HepG2 (cell line): ENCODE results near the gene COL26A1. TPM values are rescaled to one million over a fixed set of nuclear protein-coding genes. Genes with fewer than 3 reads are reported as not detected.

Experiments used
- DMAP1 ChIP-seq: IDR thresholded peaks from 2 replicates; pipeline ENCODE4 v1.6.1; 2016
- FOXA3 ChIP-seq: IDR thresholded peaks from 2 replicates; pipeline ENCODE4 v1.6.1; 2016; ENCODE audit warnings: missing genetic modification reagents, missing compliant biosample characterization
- HDAC1 ChIP-seq: sonication (generic); formaldehyde crosslinking; IDR thresholded peaks from 2 replicates; pipeline ENCODE4 v1.5.1; 2020; ENCODE audit warnings: mild to moderate bottlenecking, missing genetic modification reagents
- HOXD1 ChIP-seq: sonication (generic); formaldehyde crosslinking; IDR thresholded peaks from 2 replicates; pipeline ENCODE4 v1.5.0; 2020; ENCODE audit warnings: missing genetic modification reagents
- LCORL ChIP-seq, 2 experiments: fragments of 450-650 bp in 1 of 2; sonication (generic) in 1 of 2; formaldehyde crosslinking in 1 of 2; IDR thresholded peaks; 2 replicates each; pipeline versions ENCODE4 v1.5.0 to v1.6.1; 2017 to 2020; ENCODE audit warnings: antibody characterized with exemption in 1 of 2, missing genetic modification reagents in 1 of 2
- RFXAP ChIP-seq: sonication (generic); formaldehyde crosslinking; IDR thresholded peaks from 2 replicates; pipeline ENCODE4 v1.4.0; 2020; ENCODE audit warnings: missing genetic modification reagents, borderline replicate concordance
- TCF12 ChIP-seq, 2 experiments: fragments of 450-650 bp in 1 of 2; sonication (generic) in 1 of 2; formaldehyde crosslinking in 1 of 2; IDR thresholded peaks; 2 replicates each; pipeline versions ENCODE4 v1.6.1 to v1.8.0; 2017 to 2022; ENCODE audit warnings: antibody characterized with exemption in 1 of 2, mild to moderate bottlenecking in 1 of 2, missing genetic modification reagents in 1 of 2, moderate library complexity in 1 of 2
- ZNF556 ChIP-seq: sonication (generic); formaldehyde crosslinking; IDR thresholded peaks from 2 replicates; pipeline ENCODE4 v1.4.0; 2020; ENCODE audit warnings: mild to moderate bottlenecking, missing genetic modification reagents, borderline replicate concordance
- ZNF589 ChIP-seq: sonication (generic); formaldehyde crosslinking; conservative IDR thresholded peaks from 2 replicates; pipeline ENCODE4 v1.8.0; 2022; ENCODE audit warnings: mild to moderate bottlenecking, moderate library complexity, missing genetic modification reagents
- ZNF839 ChIP-seq: sonication (generic); formaldehyde crosslinking; IDR thresholded peaks from 2 replicates; pipeline ENCODE4 v1.4.0; 2020; ENCODE audit warnings: missing genetic modification reagents, mild to moderate bottlenecking, borderline replicate concordance
- polyA plus RNA-seq, 8 experiments: library from polyadenylated mRNA; depleted of rRNA in 3 of 8; stranded (reverse) in 7 of 8; unstranded in 1 of 8; fragments of >200 nt; fragmentation: Illumina TruSeq in 4 of 8; extraction: Trizol in 4 of 8; gene quantifications; 2 replicates each; pipeline versions ENCODE4 v1.2.1 to v1.2.3, GENCODE V29; 2011 to 2016; ENCODE audit warnings: low read depth in 4 of 8, missing spikeins in 1 of 8, mixed read lengths in 1 of 8; ENCODE audit not compliant: insufficient read depth in 1 of 8
- total RNA-seq, 5 experiments: library from RNA; depleted of rRNA; stranded (reverse); fragments of >200 nt; fragmentation: Illumina TruSeq; extraction: Trizol; gene quantifications; 2 replicates each; pipeline ENCODE4 v1.2.3, GENCODE V29; 2016; ENCODE audit warnings: low read depth in 1 of 5
- TF ChIP-seq, protein P1 (sequence below): sonication (generic); formaldehyde crosslinking; IDR thresholded peaks from 2 replicates; pipeline ENCODE4 v1.4.0; 2020; ENCODE audit warnings: low read depth, missing genetic modification reagents
- TF ChIP-seq, protein P2 (sequence below): fragments of 450-650 bp; IDR thresholded peaks from 2 replicates; pipeline ENCODE4 v1.6.1; 2016
- TF ChIP-seq, protein P3 (sequence below): sonication (generic); formaldehyde crosslinking; IDR thresholded peaks from 2 replicates; pipeline ENCODE4 v1.5.0; 2020; ENCODE audit warnings: missing genetic modification reagents

COL26A1 gene
- total and polyA plus RNA-seq, 2 of the 13 experiments (the other 11 are each of a cell fraction or from before 2014, with no cell fraction given): 7.8 to 9.2 TPM

- TF ChIP-seq HDAC1 (CRISPR knock-in tag): no peak
- TF ChIP-seq, protein P1, sequence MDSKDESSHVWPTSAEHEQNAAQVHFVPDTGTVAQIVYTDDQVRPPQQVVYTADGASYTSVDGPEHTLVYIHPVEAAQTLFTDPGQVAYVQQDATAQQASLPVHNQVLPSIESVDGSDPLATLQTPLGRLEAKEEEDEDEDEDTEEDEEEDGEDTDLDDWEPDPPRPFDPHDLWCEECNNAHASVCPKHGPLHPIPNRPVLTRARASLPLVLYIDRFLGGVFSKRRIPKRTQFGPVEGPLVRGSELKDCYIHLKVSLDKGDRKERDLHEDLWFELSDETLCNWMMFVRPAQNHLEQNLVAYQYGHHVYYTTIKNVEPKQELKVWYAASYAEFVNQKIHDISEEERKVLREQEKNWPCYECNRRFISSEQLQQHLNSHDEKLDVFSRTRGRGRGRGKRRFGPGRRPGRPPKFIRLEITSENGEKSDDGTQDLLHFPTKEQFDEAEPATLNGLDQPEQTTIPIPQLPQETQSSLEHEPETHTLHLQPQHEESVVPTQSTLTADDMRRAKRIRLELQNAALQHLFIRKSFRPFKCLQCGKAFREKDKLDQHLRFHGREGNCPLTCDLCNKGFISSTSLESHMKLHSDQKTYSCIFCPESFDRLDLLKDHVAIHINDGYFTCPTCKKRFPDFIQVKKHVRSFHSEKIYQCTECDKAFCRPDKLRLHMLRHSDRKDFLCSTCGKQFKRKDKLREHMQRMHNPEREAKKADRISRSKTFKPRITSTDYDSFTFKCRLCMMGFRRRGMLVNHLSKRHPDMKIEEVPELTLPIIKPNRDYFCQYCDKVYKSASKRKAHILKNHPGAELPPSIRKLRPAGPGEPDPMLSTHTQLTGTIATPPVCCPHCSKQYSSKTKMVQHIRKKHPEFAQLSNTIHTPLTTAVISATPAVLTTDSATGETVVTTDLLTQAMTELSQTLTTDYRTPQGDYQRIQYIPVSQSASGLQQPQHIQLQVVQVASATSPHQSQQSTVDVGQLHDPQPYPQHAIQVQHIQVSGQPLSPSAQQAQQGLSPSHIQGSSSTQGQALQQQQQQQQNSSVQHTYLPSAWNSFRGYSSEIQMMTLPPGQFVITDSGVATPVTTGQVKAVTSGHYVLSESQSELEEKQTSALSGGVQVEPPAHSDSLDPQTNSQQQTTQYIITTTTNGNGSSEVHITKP (CRISPR knock-in tag): no peak
- TF ChIP-seq LCORL (IDR thresholded peaks at IDR 0.05): no peak
- no peak for TF ChIP-seq LCORL (CRISPR knock-in tag; IDR thresholded peaks at IDR 0.05)
- TF ChIP-seq ZNF589 (CRISPR knock-in tag): no peak
- TF ChIP-seq HOXD1: no peak
- no peak for TF ChIP-seq FOXA3 (CRISPR knock-in tag)
- no peak for TF ChIP-seq ZNF839 (CRISPR knock-in tag)
- TF ChIP-seq TCF12 (IDR thresholded peaks at IDR 0.05): no peak
- no peak for TF ChIP-seq TCF12 (CRISPR knock-in tag; IDR thresholded peaks at IDR 0.05)
- no peak for TF ChIP-seq DMAP1 (CRISPR knock-in tag)
- TF ChIP-seq RFXAP: no peak
- TF ChIP-seq, protein P2, sequence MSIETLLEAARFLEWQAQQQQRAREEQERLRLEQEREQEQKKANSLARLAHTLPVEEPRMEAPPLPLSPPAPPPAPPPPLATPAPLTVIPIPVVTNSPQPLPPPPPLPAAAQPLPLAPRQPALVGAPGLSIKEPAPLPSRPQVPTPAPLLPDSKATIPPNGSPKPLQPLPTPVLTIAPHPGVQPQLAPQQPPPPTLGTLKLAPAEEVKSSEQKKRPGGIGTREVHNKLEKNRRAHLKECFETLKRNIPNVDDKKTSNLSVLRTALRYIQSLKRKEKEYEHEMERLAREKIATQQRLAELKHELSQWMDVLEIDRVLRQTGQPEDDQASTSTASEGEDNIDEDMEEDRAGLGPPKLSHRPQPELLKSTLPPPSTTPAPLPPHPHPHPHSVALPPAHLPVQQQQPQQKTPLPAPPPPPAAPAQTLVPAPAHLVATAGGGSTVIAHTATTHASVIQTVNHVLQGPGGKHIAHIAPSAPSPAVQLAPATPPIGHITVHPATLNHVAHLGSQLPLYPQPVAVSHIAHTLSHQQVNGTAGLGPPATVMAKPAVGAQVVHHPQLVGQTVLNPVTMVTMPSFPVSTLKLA: no peak
- TF ChIP-seq, protein P3, sequence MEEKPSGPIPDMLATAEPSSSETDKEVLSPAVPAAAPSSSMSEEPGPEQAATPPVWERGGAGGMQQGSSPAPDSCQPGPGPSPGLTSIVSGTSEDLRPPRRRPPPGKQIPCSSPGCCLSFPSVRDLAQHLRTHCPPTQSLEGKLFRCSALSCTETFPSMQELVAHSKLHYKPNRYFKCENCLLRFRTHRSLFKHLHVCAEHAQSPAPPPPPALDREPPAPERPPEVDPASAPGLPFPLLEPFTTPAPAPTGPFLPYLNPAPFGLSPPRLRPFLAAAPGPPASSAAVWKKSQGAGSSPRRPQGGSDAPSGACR (CRISPR knock-in tag): no peak
- TF ChIP-seq ZNF556 (CRISPR knock-in tag): no peak
These were observed 220.3 kb downstream of the COL26A1 start (continued) for GRCh38 chr7:101582971-101583370.
